ENCODE data around the gene GALNT7.

The GALNT7 gene

GRCh38 chr4:173135241-173135847 is 33.3 kb upstream of the GALNT7 start:
- H3K79me2 ChIP-seq (ENCODE audit: insufficient read depth, low read length): no peaks in the 10 kb centered on the region
- no peaks in the 10 kb centered on the region for H4K20me1 ChIP-seq (ENCODE audit: low read depth, low read length)
- no peak overlapping the region for H3K4me2 ChIP-seq (ENCODE audit: low read depth, low read length, poor library complexity, severe bottlenecking)

GRCh38 chr4:173138624-173139023 is 30.0 kb upstream of the GALNT7 start:
- H3K9me2 ChIP-seq (replicated peaks; ENCODE audit: insufficient read depth, low read length): no peaks in the 10 kb centered on the region
- H2AFZ ChIP-seq (ENCODE audit: low read depth, low read length, severe bottlenecking): no peak overlapping the region
- no peaks in the 10 kb centered on the region for H3K9me3 ChIP-seq (ENCODE audit: insufficient read depth, low read length)
- no peaks in the 10 kb centered on the region for H3F3A ChIP-seq (ENCODE audit: insufficient read depth)
- H4K20me1 ChIP-seq (ENCODE audit: low read depth, low read length): no peaks in the 10 kb centered on the region
- H3K79me2 ChIP-seq (ENCODE audit: insufficient read depth, low read length): no peaks in the 10 kb centered on the region
- H3K9ac ChIP-seq (ENCODE audit: low read length): no peak overlapping the region
- H3K4me3 ChIP-seq (ENCODE audit: insufficient read depth, low read length, poor library complexity, severe bottlenecking): no peak overlapping the region
- no peak overlapping the region for H3K4me2 ChIP-seq (ENCODE audit: low read depth, low read length, poor library complexity, severe bottlenecking)
- TF ChIP-seq CTCF (IDR thresholded peaks at IDR 0.05; ENCODE audit: insufficient read depth, low read length, poor library complexity, severe bottlenecking) (no peak), EZH2phosphoT487 (conservative IDR thresholded peaks at IDR 0.05; ENCODE audit: low read length) (no peak)
- H3K36me3 ChIP-seq (ENCODE audit: low read length): no peaks in the 10 kb centered on the region
- no peak overlapping the region for H3K27ac ChIP-seq (ENCODE audit: low read depth, low read length)
- no peaks in the 10 kb centered on the region for H3K27me3 ChIP-seq (ENCODE audit: low read length)

More at GRCh38 chr4:173135241-173135847, 33.3 kb upstream of the GALNT7 start:
- Histone ChIP-seq H3K9me2 (replicated peaks; ENCODE audit: insufficient read depth, low read length) (no peaks in the 10 kb centered on the region), H3K36me3 (ENCODE audit: low read length) (no peaks in the 10 kb centered on the region), H2AFZ (ENCODE audit: low read depth, low read length, severe bottlenecking) (no peak overlapping the region), H3K4me3 (ENCODE audit: insufficient read depth, low read length, poor library complexity, severe bottlenecking) (no peak overlapping the region), H3K27me3 (ENCODE audit: low read length) (no peaks in the 10 kb centered on the region), H3K27ac (ENCODE audit: low read depth, low read length) (no peak overlapping the region), H3F3A (ENCODE audit: insufficient read depth) (no peaks in the 10 kb centered on the region), H3K9me3 (ENCODE audit: insufficient read depth, low read length) (no peaks in the 10 kb centered on the region), H3K9ac (ENCODE audit: low read length) (no peak overlapping the region)
- no peak for TF ChIP-seq EZH2phosphoT487 (conservative IDR thresholded peaks at IDR 0.05; ENCODE audit: low read length)
- TF ChIP-seq CTCF (IDR thresholded peaks at IDR 0.05; ENCODE audit: insufficient read depth, low read length, poor library complexity, severe bottlenecking): no peak

DNA sequence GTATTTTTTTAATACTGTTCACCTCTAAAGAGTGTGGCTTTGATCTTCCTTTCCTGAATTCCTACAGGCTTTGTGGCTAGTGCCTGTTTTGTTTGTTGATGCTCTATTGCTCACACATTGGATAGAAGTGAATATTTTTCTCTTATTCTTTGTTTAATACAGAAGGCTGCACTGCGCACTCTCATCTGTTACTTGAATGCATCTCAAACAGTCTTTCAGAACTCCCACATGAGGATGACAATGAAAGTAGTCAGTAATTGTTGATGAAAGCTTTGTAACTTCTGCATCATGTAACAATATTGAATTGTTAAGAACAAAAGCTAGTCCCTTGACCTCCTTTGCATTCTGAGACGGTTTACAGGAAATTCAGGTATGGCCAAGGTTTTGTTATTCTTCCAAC is 29.1 kb upstream of the GALNT7 start:
- TF ChIP-seq CTCF (IDR thresholded peaks at IDR 0.05; ENCODE audit: insufficient read depth, low read length, poor library complexity, severe bottlenecking) (no peak), EZH2phosphoT487 (conservative IDR thresholded peaks at IDR 0.05; ENCODE audit: low read length) (no peak)
- H3K9ac ChIP-seq (ENCODE audit: low read length): no peak overlapping the region
- H3K9me3 ChIP-seq (ENCODE audit: insufficient read depth, low read length): no peaks in the 10 kb centered on the region
- H3K4me3 ChIP-seq (ENCODE audit: insufficient read depth, low read length, poor library complexity, severe bottlenecking): no peak overlapping the region
- no peak overlapping the region for H3K4me2 ChIP-seq (ENCODE audit: low read depth, low read length, poor library complexity, severe bottlenecking)
- H3K79me2 ChIP-seq (ENCODE audit: insufficient read depth, low read length): no peaks in the 10 kb centered on the region
- H3K27me3 ChIP-seq (ENCODE audit: low read length): no peaks in the 10 kb centered on the region
- no peaks in the 10 kb centered on the region for H4K20me1 ChIP-seq (ENCODE audit: low read depth, low read length)
- H3K9me2 ChIP-seq (replicated peaks; ENCODE audit: insufficient read depth, low read length): no peaks in the 10 kb centered on the region
- no peak overlapping the region for H3K27ac ChIP-seq (ENCODE audit: low read depth, low read length)
- H3K36me3 ChIP-seq (ENCODE audit: low read length): no peaks in the 10 kb centered on the region
- H2AFZ ChIP-seq (ENCODE audit: low read depth, low read length, severe bottlenecking): no peak overlapping the region
- H3F3A ChIP-seq (ENCODE audit: insufficient read depth): no peaks in the 10 kb centered on the region

Measured in SU-DHL-6 (cell line).